Measurements from ENCODE around the gene RFTN1. TPM values are rescaled to one million over a fixed set of nuclear protein-coding genes. Genes with fewer than 3 reads are reported as not detected.

Gene RFTN1
- total and polyA plus RNA-seq, 2 of the 8 experiments (the other 6 are each of a cell fraction or from before 2014, with no cell fraction given) = 4.6 to 6.7 TPM

GRCh38 chr3:16477521-16477920, 36.0 kb downstream of the RFTN1 start:
- H2BK120ac ChIP-seq (replicated peaks; ENCODE audit: low read depth, low read length) = no peak overlapping the region
- H4K91ac ChIP-seq (replicated peaks; ENCODE audit: insufficient read length, low read length) = no peak overlapping the region
- no peak overlapping the region for H3K56ac ChIP-seq (replicated peaks; ENCODE audit: insufficient read length, low read depth, low read length)
- H3K18ac ChIP-seq (ENCODE audit: extremely low read depth, low read length) = no peak overlapping the region
- no peak for FAIRE-seq
- no peaks in the 10 kb centered on the region for H3K36me3 ChIP-seq (ENCODE audit: control insufficient read depth in 2 of 4, insufficient read depth in 4 of 4, low read length in 3 of 4)
- H2BK15ac ChIP-seq (ENCODE audit: low read length) = no peak overlapping the region
- H2BK12ac ChIP-seq (ENCODE audit: low read depth, low read length) = no peak overlapping the region
- H3K4me3 ChIP-seq (ENCODE audit: extremely low read depth in 1 of 4, insufficient read depth in 2 of 4, low read depth in 3 of 4, low read length in 4 of 4) = no peak overlapping the region
- H3K23me2 ChIP-seq (ENCODE audit: low read depth, low read length) = no peaks in the 10 kb centered on the region
- no peak overlapping the region for H2AK5ac ChIP-seq (ENCODE audit: low read depth, low read length)
- no peak for DNase-seq (ENCODE audit: low read depth in 1 of 2, low spot score in 2 of 2)
- no peaks in the 10 kb centered on the region for H4K20me1 ChIP-seq (replicated peaks in 1 of 2; ENCODE audit: control insufficient read depth in 1 of 2, insufficient read depth in 2 of 2, low read length in 2 of 2)
- no peak overlapping the region for H3K4me2 ChIP-seq (ENCODE audit: insufficient read depth in 1 of 2, low read depth in 2 of 2, low read length in 2 of 2)
- H4K8ac ChIP-seq (ENCODE audit: extremely low read depth, insufficient read depth, low read length) = no peak overlapping the region
- no peak overlapping the region for H3K23ac ChIP-seq (ENCODE audit: insufficient read length)
- H4K5ac ChIP-seq (ENCODE audit: insufficient read length, low read depth, low read length) = no peak overlapping the region
- H3K9ac ChIP-seq (replicated peaks in 1 of 4; ENCODE audit: extremely low read depth in 1 of 4, low read depth in 3 of 4, low read length in 3 of 4) = no peak overlapping the region
- no peaks in the 10 kb centered on the region for H3K79me1 ChIP-seq (ENCODE audit: low read depth, low read length)
- H3K27me3 ChIP-seq (replicated peaks in 1 of 4; ENCODE audit: control insufficient read depth in 3 of 4, extremely low read depth in 1 of 4, insufficient read depth in 3 of 4, low read length in 3 of 4) = no peaks in the 10 kb centered on the region; a peak in 1 of 7 replicates
- peaks cover 4 to 21% (median 14%) of the 10 kb centered on the region in 4 experiments for H3K4me1 ChIP-seq (replicated peaks in 1 of 4; ENCODE audit: control insufficient read depth in 3 of 4, insufficient read depth in 4 of 4, low read length in 3 of 4)
- no peaks in the 10 kb centered on the region; a peak in 1 of 4 replicates for H3K79me2 ChIP-seq (ENCODE audit: control insufficient read depth in 1 of 2, insufficient read depth in 2 of 2, low read length in 2 of 2)
- H2AFZ ChIP-seq (ENCODE audit: low read length) = no peak overlapping the region
- no peak overlapping the region for H3K14ac ChIP-seq (ENCODE audit: insufficient read length)
- H3K27ac ChIP-seq (ENCODE audit: low read depth, low read length) = no peak overlapping the region
- no peak overlapping the region for H2BK5ac ChIP-seq (ENCODE audit: low read depth, low read length)
- no peaks in the 10 kb centered on the region for H3K9me3 ChIP-seq (ENCODE audit: insufficient read depth in 2 of 2, low read depth in 1 of 2, low read length in 1 of 2)
- ChIA-PET POLR2A (ENCODE audit: partially characterized antibody) (no interaction called here), CTCF (ENCODE audit: partially characterized antibody) (interaction anchor here (0.9 kb wide), 1 partner anchor 9 kb away, joined by 3 read pairs; no protein-coding TSS in a partner anchor)
- H2BK20ac ChIP-seq (ENCODE audit: low read length) = no peak overlapping the region
- 95% methylated on average over 3 of the region's 3 CpGs; no CpG with 5 or more reads in 1 of the 2 experiments for WGBS, 2 experiments (ENCODE audit: extremely low coverage in 1 of 2, insufficient coverage in 1 of 2, insufficient read length in 1 of 2, insufficient replicate concordance in 2 of 2, low coverage in 1 of 2, low lambda C conversion rate in 2 of 2, missing lambda C conversion rate in 1 of 2)
- H3K4ac ChIP-seq (replicated peaks; ENCODE audit: insufficient read length, low read depth, low read length) = no peak overlapping the region

Measured in H1 (cell line).